Heart right ventricle (tissue), 16 donors: ENCODE results near the gene FGF3. TPM values are rescaled to one million over a fixed set of nuclear protein-coding genes. Genes with fewer than 3 reads are reported as not detected.

ENCODE experiments used
- ATAC-seq, 8 donors: fragments of 200-7000 bp; cut with Tn5 transposase; one replicate each; pipeline ENCODE4 v1.9.1; 2020; ENCODE audit warnings: mild to moderate bottlenecking in 8 of 8, moderate library complexity in 8 of 8, moderate number of reproducible peaks in 1 of 8
- DNase-seq, 2 donors: peaks; one replicate each; pipeline ENCODE4 v3.0.0-alpha.2; 2020
- H3K27ac ChIP-seq, 10 donors: fragments of 200-600 bp; sonication (generic) in 2 of 10; one replicate each; pipeline versions ENCODE4 v1.5.0 to v1.8.0; 2020 to 2022; ENCODE audit warnings: mild to moderate bottlenecking in 3 of 10
- H3K27me3 ChIP-seq, 7 donors: fragments of 200-600 bp; one replicate each; pipeline ENCODE4 v1.8.0; 2021 to 2022; ENCODE audit warnings: mild to moderate bottlenecking in 2 of 7
- H3K36me3 ChIP-seq, 9 donors: fragments of 200-600 bp; sonication (generic) in 1 of 9; one replicate each; pipeline versions ENCODE4 v1.5.0 to v1.8.0; 2020 to 2022; ENCODE audit warnings: mild to moderate bottlenecking in 2 of 9
- H3K4me1 ChIP-seq, 9 donors: fragments of 200-600 bp; sonication (generic) in 1 of 9; one replicate each; pipeline versions ENCODE4 v1.5.0 to v1.8.0; 2020 to 2022; ENCODE audit warnings: mild to moderate bottlenecking in 4 of 9
- H3K4me3 ChIP-seq, 10 donors: fragments of 200-600 bp; sonication (generic) in 2 of 10; one replicate each; pipeline versions ENCODE4 v1.5.0 to v1.8.0; 2020 to 2022; ENCODE audit warnings: mild to moderate bottlenecking in 7 of 10, moderate library complexity in 2 of 10
- H3K9me3 ChIP-seq, 11 donors: fragments of 200-600 bp in 10 of 11; sonication (generic) in 2 of 11; one replicate each; pipeline versions ENCODE4 v1.5.0 to v1.8.0; 2013 to 2022; ENCODE audit warnings: mild to moderate bottlenecking in 2 of 11, control low read depth in 1 of 11, moderate library complexity in 1 of 11
- WGBS, 2 donors: extraction: QIAGEN DNeasy Blood & Tissue Kit; methylation state at CpG; one replicate each; pipeline ENCODE4 v1.1.7; 2013; ENCODE audit warnings: inconsistent platforms in 1 of 2; 5-methylcytosine and 5-hydroxymethylcytosine counted together
- intact Hi-C, 10 donors: fragments of 100-400 bp; cut with DNase I; formaldehyde crosslinking; loops; one replicate each; pipeline versions ENCODE4 v1.11.1 to v1.14.2; 2022
- polyA plus RNA-seq, 2 donors: library from polyadenylated mRNA; stranded (reverse); fragments of 200-250 nt; gene quantifications; one replicate each; pipeline ENCODE4 v1.2.3, GENCODE V29; 2013
- total RNA-seq, 10 donors: library from RNA; stranded (reverse); fragmentation: NEBNext Ultra II Directional in 3 of 10; extraction: Animal tissue kit (Norgen Biotek cat#: 25700) in 3 of 10; gene quantifications; one replicate each; pipeline versions ENCODE4 v1.2.1 to v1.2.4, GENCODE V29; 2021 to 2023
- TF ChIP-seq, protein P1 (sequence below), 9 donors: fragments of 200-600 bp; sonication (generic) in 2 of 9; IDR thresholded peaks; one replicate each; pipeline versions ENCODE4 v1.5.0 to v1.8.0; 2021 to 2022; ENCODE audit warnings: antibody characterized with exemption in 9 of 9, mild to moderate bottlenecking in 5 of 9, moderate library complexity in 1 of 9
- donor health status: Arrhythmogenic right ventricular cardiomyopathy.
- donor health status: ischemic (EF 13 %, LVEDD 7.1; RV severe dilation, severe dysfunction).
- donor health status: healthy with polysubstance abuse.
- donor health status: DM: no; HTN: yes; CAD: no.
- donor health status: DM: no; HTN: no; CAD: no.
- donor health status: ischemic (EF 25% LVEDD 6.9; RV normal size, moderate dysfunction).
- donor health status: ischemic (EF 25% LVEDD 5.7; RV mildly dilated, moderate dysfunction).
- donor health status: healthy.
- donor health status: DM: yes; HTN: yes; CAD: no.
- donor health status: Ischemic cardiomyopathy.
- donor health status: ischemic (EF 35%, LVEDD 5.7; RV mildly dilated, moderate dysfunction).
- donor health status: nonischemic (EF 11% LVEDD 7.7; RV severe dilation, severe dysfunction).
- donor health status: DM: yes; HTN: yes; CAD: no.
- donor health status: PGD.
- donor health status: ischemic (EF 29% LVEDD 5.4; RV normal size, mild dysfunction).
- donor health status: nonischemic (EF 23%, LVEDD 6.1; RV moderate dilation, normal function).

FGF3 gene
- total and polyA plus RNA-seq, 12 donors, result not detected

DNA sequence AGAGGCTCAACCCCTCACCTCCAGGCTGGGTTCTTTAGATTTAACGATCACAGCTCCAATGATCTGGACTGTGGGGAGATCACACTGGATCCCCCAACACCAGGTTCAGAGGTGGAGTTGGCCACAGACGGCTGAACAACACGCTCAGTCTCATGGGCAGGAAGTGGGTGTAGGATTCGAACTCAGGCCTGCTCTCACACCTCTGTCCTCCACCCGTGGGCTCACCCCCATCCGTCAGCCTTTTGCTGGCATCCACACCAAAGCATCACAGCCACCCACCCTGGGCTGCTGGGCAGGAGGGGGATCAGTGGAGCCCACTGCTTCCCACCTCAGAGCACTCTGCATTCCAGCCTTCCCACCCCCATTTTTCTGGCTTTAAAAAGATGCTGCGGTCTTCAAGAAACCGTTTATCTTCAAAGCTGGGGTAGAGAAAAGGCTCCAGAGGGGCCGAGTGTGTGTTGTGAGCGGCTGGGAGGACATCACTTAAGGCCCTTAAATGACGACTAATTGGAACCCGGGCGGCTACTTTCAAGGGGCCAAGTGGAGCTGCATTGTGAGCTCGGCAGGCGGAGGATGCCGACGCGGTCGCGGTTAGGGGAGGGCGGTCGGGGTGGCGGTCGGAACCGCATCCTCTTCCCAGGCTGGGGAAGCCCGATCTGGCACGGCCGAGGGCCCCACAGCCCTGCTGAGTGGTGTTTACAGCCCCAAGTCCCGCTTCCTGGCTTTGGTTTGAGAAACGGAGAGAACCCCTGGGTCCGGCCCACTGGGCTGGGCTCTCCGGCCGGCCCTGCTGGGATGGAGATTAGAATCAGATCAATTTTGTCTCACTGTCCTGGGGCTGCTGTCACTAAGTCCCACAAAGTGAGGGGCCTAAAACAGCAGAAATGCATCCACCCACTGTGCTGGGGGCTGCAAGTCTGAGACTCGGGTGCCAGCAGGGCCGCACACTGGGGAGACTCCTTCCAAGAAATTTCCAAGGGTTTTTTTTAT lies 15.9 kb upstream of the FGF3 start:
- 44 to 45% methylated on average over 35 of the region's 35 CpGs for WGBS, 2 donors
- intact Hi-C loops, result no loop called here

DNA sequence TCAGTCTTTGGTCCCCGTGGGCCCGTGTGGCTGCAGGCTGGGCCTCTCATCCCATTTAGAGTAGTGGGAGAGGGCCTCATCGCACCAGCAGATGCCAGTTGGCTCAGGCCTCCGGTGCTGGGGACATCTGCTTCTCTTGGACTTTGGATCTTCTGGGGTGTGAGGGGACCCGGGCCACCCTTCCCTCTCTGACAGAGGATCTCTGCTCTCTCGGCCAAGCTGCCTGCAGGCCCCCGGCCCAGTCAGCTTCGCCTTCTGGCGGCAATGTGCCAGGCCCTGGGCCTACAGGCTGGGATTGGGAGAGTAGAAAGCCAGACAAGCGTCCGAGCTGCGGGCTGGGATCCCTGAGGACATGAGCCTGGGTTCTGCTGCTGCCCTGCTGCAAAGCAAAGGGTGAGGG lies 15.0 kb upstream of the FGF3 start:
- H3K27ac ChIP-seq, result no peak overlapping the region
- 86 to 87% methylated on average over 12 of the region's 12 CpGs for WGBS, 2 donors
- TF ChIP-seq, protein P1, sequence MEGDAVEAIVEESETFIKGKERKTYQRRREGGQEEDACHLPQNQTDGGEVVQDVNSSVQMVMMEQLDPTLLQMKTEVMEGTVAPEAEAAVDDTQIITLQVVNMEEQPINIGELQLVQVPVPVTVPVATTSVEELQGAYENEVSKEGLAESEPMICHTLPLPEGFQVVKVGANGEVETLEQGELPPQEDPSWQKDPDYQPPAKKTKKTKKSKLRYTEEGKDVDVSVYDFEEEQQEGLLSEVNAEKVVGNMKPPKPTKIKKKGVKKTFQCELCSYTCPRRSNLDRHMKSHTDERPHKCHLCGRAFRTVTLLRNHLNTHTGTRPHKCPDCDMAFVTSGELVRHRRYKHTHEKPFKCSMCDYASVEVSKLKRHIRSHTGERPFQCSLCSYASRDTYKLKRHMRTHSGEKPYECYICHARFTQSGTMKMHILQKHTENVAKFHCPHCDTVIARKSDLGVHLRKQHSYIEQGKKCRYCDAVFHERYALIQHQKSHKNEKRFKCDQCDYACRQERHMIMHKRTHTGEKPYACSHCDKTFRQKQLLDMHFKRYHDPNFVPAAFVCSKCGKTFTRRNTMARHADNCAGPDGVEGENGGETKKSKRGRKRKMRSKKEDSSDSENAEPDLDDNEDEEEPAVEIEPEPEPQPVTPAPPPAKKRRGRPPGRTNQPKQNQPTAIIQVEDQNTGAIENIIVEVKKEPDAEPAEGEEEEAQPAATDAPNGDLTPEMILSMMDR (IDR thresholded peaks at IDR 0.05), result no peak
- H3K4me3 ChIP-seq, result no peak overlapping the region
- no peaks in the 10 kb centered on the region for H3K36me3 ChIP-seq
- no peaks in the 10 kb centered on the region for H3K4me1 ChIP-seq
- H3K27me3 ChIP-seq, result peaks cover 5 to 75% (median 69%) of the 10 kb centered on the region in 7 donors
- no peak for DNase-seq
- no peak for ATAC-seq
- no peaks in the 10 kb centered on the region for H3K9me3 ChIP-seq
- intact Hi-C loops, result no loop called here

More for the DNA sequence above, 15.9 kb upstream of the FGF3 start:
- Histone ChIP-seq H3K9me3 (no peaks in the 10 kb centered on the region), H3K4me1 (no peaks in the 10 kb centered on the region), H3K27me3 (peaks cover 5 to 81% (median 75%) of the 10 kb centered on the region in 7 donors), H3K36me3 (no peaks in the 10 kb centered on the region), H3K27ac (no peak overlapping the region), H3K4me3 (no peak overlapping the region)
- no peak for ATAC-seq
- TF ChIP-seq, protein P1 (IDR thresholded peaks at IDR 0.05), result no peak
- DNase-seq, result no peak

DNA sequence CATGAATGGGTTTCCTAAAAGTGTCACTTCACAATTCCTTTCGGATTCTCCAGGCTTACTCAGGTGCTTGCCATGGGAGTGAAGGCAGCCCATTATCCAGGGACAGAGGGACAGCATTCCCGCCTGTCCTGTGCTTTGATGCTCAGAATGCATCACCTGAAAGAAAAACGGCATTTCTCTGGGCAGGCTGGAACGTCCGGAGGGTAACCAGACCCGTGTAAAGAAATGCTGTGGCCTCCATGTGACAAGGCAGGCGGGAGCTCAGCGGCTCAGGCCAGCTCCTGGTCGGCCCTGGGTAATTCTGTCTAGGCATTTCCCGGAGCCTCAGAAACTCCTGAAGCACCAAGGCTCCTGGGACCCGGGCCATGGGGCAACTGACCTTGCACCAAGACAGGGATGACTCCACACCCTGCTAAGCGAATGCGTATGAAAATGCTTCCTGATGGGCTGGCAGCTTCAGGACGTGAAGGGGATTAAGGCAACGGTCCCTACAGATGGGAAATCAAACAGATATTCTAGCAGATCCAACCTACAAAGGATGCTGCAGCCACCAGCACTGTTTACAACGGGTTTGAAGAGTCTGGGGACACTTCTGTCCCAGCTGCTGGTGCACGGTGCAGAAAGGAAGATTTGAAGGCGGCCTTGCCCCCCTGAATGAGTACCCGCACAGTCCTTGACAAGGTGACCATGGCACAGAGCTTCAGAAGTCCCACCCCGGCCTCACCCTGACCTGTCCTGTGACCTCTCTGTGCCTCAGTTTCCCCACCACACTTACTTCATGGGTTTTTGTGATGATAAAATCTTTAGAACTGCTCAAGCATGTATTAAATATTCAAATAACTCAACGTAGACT lies 13.6 kb upstream of the FGF3 start:
- H3K27me3 ChIP-seq, result peaks cover 5 to 67% (median 61%) of the 10 kb centered on the region in 7 donors
- ATAC-seq (no peak), DNase-seq (no peak)
- no peaks in the 10 kb centered on the region for H3K36me3 ChIP-seq
- peaks cover 0 to 5% (median 0%) of the 10 kb centered on the region in 11 donors for H3K9me3 ChIP-seq
- WGBS, 2 donors, result 35 to 38% methylated on average over 21 of the region's 21 CpGs
- intact Hi-C loops, result no loop called here
- no peak overlapping the region for H3K4me3 ChIP-seq
- H3K27ac ChIP-seq, result no peak overlapping the region
- no peaks in the 10 kb centered on the region for H3K4me1 ChIP-seq
- TF ChIP-seq, protein P1 (IDR thresholded peaks at IDR 0.05), result no peak

DNA sequence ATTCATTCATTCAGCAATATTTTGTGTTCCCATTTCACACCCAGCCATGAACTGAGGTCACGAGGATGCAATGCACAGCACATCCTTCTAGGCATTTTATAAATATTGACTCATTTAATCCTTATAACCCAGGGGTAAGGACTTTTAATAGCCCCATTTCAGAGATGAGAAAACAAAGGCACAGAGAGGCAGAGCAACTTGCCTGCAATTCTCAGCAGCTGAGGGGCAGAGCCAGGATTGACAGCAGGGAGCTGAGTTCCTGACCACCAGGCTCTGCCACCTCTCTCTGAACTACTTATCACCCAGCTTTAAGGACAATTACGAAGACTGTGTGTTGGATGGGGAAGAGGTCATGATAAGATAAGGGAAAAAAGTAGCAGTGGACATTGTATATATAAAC lies 12.8 kb upstream of the FGF3 start:
- Histone ChIP-seq H3K36me3 (no peaks in the 10 kb centered on the region), H3K9me3 (peaks cover 0 to 12% (median 0%) of the 10 kb centered on the region in 11 donors), H3K4me1 (no peaks in the 10 kb centered on the region), H3K27me3 (peaks cover 5 to 65% (median 56%) of the 10 kb centered on the region in 7 donors), H3K4me3 (no peak overlapping the region), H3K27ac (no peak overlapping the region)
- ATAC-seq (no peak), DNase-seq (no peak)
- TF ChIP-seq, protein P1 (IDR thresholded peaks at IDR 0.05), result no peak
- WGBS, 2 donors, result 55 to 63% methylated on average over 2 of the region's 2 CpGs
- intact Hi-C loops, result no loop called here
